IgD-negative memory B cell (primary cell): ENCODE measurements around the gene ZNF256. TPM values are rescaled to one million over a fixed set of nuclear protein-coding genes. Genes with fewer than 3 reads are reported as not detected.

Experiments
- H3K27ac Mint-ChIP-seq, 3 donors: one replicate each; pipeline ENCODE4 v1.8.0; 2020 to 2022; ENCODE audit warnings: mild to moderate bottlenecking in 3 of 3, mixed read lengths in 3 of 3, moderate library complexity in 1 of 3
- H3K27me3 Mint-ChIP-seq: one replicate; pipeline ENCODE4 v1.8.0; 2021; ENCODE audit warnings: mixed read lengths
- H3K36me3 Mint-ChIP-seq: one replicate; pipeline ENCODE4 v1.8.0; 2020; ENCODE audit warnings: mild to moderate bottlenecking, mixed read lengths
- H3K4me1 Mint-ChIP-seq, 3 donors: one replicate each; pipeline ENCODE4 v1.8.0; 2020 to 2022; ENCODE audit warnings: mixed read lengths in 3 of 3, mild to moderate bottlenecking in 1 of 3
- H3K4me3 Mint-ChIP-seq, 4 donors: one replicate each; pipeline ENCODE4 v1.8.0; 2020 to 2022; ENCODE audit warnings: mild to moderate bottlenecking in 4 of 4, mixed read lengths in 4 of 4, moderate library complexity in 3 of 4
- H3K9me3 Mint-ChIP-seq, 3 donors: one replicate each; pipeline ENCODE4 v1.8.0; 2020 to 2021; ENCODE audit warnings: mixed read lengths in 3 of 3, mild to moderate bottlenecking in 1 of 3
- polyA plus RNA-seq: library from polyadenylated mRNA; unstranded; fragments of 300-500 nt; fragmentation: Illumina TruSeq; gene quantifications from one replicate; pipeline ENCODE4 v1.2.3, GENCODE V29; 2021

Gene ZNF256
- 7.8 TPM for polyA plus RNA-seq

- H3K27me3 Mint-ChIP-seq = no peaks in the 10 kb centered on the region
- peaks cover 25% of the 10 kb centered on the region for H3K36me3 Mint-ChIP-seq
- H3K4me3 Mint-ChIP-seq = peak within 1 kb of the TSS; percentile 94 to 99 (median 98)
- peaks cover 20 to 41% (median 31%) of the 10 kb centered on the region in 3 donors for H3K9me3 Mint-ChIP-seq
- H3K27ac Mint-ChIP-seq = peak within 1 kb of the TSS; percentile 82 to 92 (median 92)
- peaks cover 15 to 21% (median 16%) of the 10 kb centered on the region in 3 donors for H3K4me1 Mint-ChIP-seq
Observed at GRCh38 chr19:57947419-57948134, at the start of gene ZNF256. Gene ZNF256, minus strand, starts transcription at chr19:57947706. Its CDS starts 232 bp downstream, at chr19:57947474.

GRCh38 chr19:57992841-57993240 is 45.3 kb upstream of the ZNF256 start:
- Mint-ChIP-seq H3K9me3 (peaks cover 8 to 60% (median 37%) of the 10 kb centered on the region in 3 donors), H3K36me3 (peaks cover 54% of the 10 kb centered on the region), H3K4me3 (peak overlapping the region in 2 of 4 donors; percentile 23 to 32), H3K27ac (peak overlapping the region in 1 of 3 donors; percentile 31), H3K4me1 (no peaks in the 10 kb centered on the region), H3K27me3 (no peaks in the 10 kb centered on the region)

GRCh38 chr19:57978586-57979289 is 31.2 kb upstream of the ZNF256 start:
- peaks cover 44% of the 10 kb centered on the region for H3K36me3 Mint-ChIP-seq
- H3K27me3 Mint-ChIP-seq = no peaks in the 10 kb centered on the region
- no peak overlapping the region for H3K4me3 Mint-ChIP-seq
- peak overlapping the region in 1 of 3 donors; percentile 10 for H3K27ac Mint-ChIP-seq
- peaks cover 34 to 72% (median 66%) of the 10 kb centered on the region in 3 donors for H3K9me3 Mint-ChIP-seq
- peaks cover 0 to 3% (median 0%) of the 10 kb centered on the region in 3 donors for H3K4me1 Mint-ChIP-seq

GRCh38 chr19:57974434-57974833 is 26.9 kb upstream of the ZNF256 start, which contains the start of gene C19orf18:
Gene C19orf18, minus strand, starts transcription at chr19:57974534. Its CDS starts 102 bp downstream, at chr19:57974432.
- Mint-ChIP-seq H3K4me3 (no peak within 1 kb of the TSS), H3K27ac (peak within 1 kb of the TSS in 1 of 3 donors; percentile 47), H3K9me3 (peaks cover 16 to 53% (median 53%) of the 10 kb centered on the region in 3 donors), H3K4me1 (peaks cover 0 to 1% (median 0%) of the 10 kb centered on the region in 3 donors), H3K27me3 (no peaks in the 10 kb centered on the region), H3K36me3 (peaks cover 16% of the 10 kb centered on the region)

GRCh38 chr19:57964761-57965160 is 17.3 kb upstream of the ZNF256 start:
- Mint-ChIP-seq H3K4me1 (peaks cover 0 to 2% (median 0%) of the 10 kb centered on the region in 3 donors), H3K27ac (no peak overlapping the region), H3K9me3 (peaks cover 10 to 30% (median 19%) of the 10 kb centered on the region in 3 donors), H3K4me3 (no peak overlapping the region), H3K36me3 (peaks cover 4% of the 10 kb centered on the region), H3K27me3 (no peaks in the 10 kb centered on the region)

- H3K9me3 Mint-ChIP-seq = peaks cover 5 to 31% (median 25%) of the 10 kb centered on the region in 3 donors
- H3K27ac Mint-ChIP-seq = no peak overlapping the region
- H3K4me3 Mint-ChIP-seq = peak overlapping the region in 1 of 4 donors; percentile 12
Observed at GRCh38 chr19:57961785-57962184, 14.3 kb upstream of the ZNF256 start.

GRCh38 chr19:57954996-57955395 is 7.5 kb upstream of the ZNF256 start:
- Mint-ChIP-seq H3K27ac (no peak overlapping the region), H3K4me1 (no peaks in the 10 kb centered on the region), H3K36me3 (peaks cover 4% of the 10 kb centered on the region), H3K9me3 (peaks cover 6 to 42% (median 23%) of the 10 kb centered on the region in 3 donors), H3K27me3 (no peaks in the 10 kb centered on the region), H3K4me3 (no peak overlapping the region)

More at GRCh38 chr19:57961785-57962184, 14.3 kb upstream of the ZNF256 start:
- H3K36me3 Mint-ChIP-seq = peaks cover 2% of the 10 kb centered on the region
- peaks cover 0 to 2% (median 0%) of the 10 kb centered on the region in 3 donors for H3K4me1 Mint-ChIP-seq
- H3K27me3 Mint-ChIP-seq = no peaks in the 10 kb centered on the region

- H3K9me3 Mint-ChIP-seq = peaks cover 16 to 40% (median 20%) of the 10 kb centered on the region in 3 donors
- no peak overlapping the region for H3K27ac Mint-ChIP-seq
- H3K4me3 Mint-ChIP-seq = peak overlapping the region in 2 of 4 donors; percentile 69 to 80
- H3K36me3 Mint-ChIP-seq = peaks cover 11% of the 10 kb centered on the region
- H3K27me3 Mint-ChIP-seq = no peaks in the 10 kb centered on the region
- peaks cover 13 to 21% (median 14%) of the 10 kb centered on the region in 3 donors for H3K4me1 Mint-ChIP-seq
Observed at GRCh38 chr19:57949702-57950101, 2.2 kb upstream of the ZNF256 start.

- H3K27me3 Mint-ChIP-seq = no peaks in the 10 kb centered on the region
- H3K27ac Mint-ChIP-seq = no peak overlapping the region
- H3K9me3 Mint-ChIP-seq = peaks cover 13 to 36% (median 22%) of the 10 kb centered on the region in 3 donors
- H3K4me1 Mint-ChIP-seq = peaks cover 13 to 21% (median 14%) of the 10 kb centered on the region in 3 donors
- H3K4me3 Mint-ChIP-seq = no peak overlapping the region
- peaks cover 12% of the 10 kb centered on the region for H3K36me3 Mint-ChIP-seq
Observed at GRCh38 chr19:57949296-57949695, 1.8 kb upstream of the ZNF256 start.

GRCh38 chr19:57947088-57947418 is 453 bp downstream of the ZNF256 start:
- no peaks in the 10 kb centered on the region for H3K27me3 Mint-ChIP-seq
- peaks cover 31% of the 10 kb centered on the region for H3K36me3 Mint-ChIP-seq
- peaks cover 23 to 46% (median 33%) of the 10 kb centered on the region in 3 donors for H3K9me3 Mint-ChIP-seq

GRCh38 chr19:57946316-57946715 is 1.2 kb downstream of the ZNF256 start:
- Mint-ChIP-seq H3K27ac (peak overlapping the region in 2 of 3 donors; percentile 42 to 55), H3K4me1 (peaks cover 15 to 21% (median 16%) of the 10 kb centered on the region in 3 donors), H3K27me3 (no peaks in the 10 kb centered on the region), H3K36me3 (peaks cover 38% of the 10 kb centered on the region), H3K9me3 (peaks cover 29 to 50% (median 37%) of the 10 kb centered on the region in 3 donors), H3K4me3 (peak overlapping the region; percentile 86 to 99 (median 96))

More at GRCh38 chr19:57947088-57947418, 453 bp downstream of the ZNF256 start:
- H3K27ac Mint-ChIP-seq = peak overlapping the region in 2 of 3 donors; percentile 82 to 92
- peak overlapping the region; percentile 94 to 99 (median 98) for H3K4me3 Mint-ChIP-seq
- H3K4me1 Mint-ChIP-seq = peaks cover 15 to 21% (median 16%) of the 10 kb centered on the region in 3 donors

GRCh38 chr19:57941593-57941992 is 5.9 kb downstream of the ZNF256 start:
- peaks cover 48% of the 10 kb centered on the region for H3K36me3 Mint-ChIP-seq
- peaks cover 11 to 16% (median 12%) of the 10 kb centered on the region in 3 donors for H3K4me1 Mint-ChIP-seq
- H3K27ac Mint-ChIP-seq = no peak overlapping the region
- H3K4me3 Mint-ChIP-seq = peak overlapping the region in 1 of 4 donors; percentile 43
- H3K9me3 Mint-ChIP-seq = peaks cover 33 to 52% (median 45%) of the 10 kb centered on the region in 3 donors
- H3K27me3 Mint-ChIP-seq = no peaks in the 10 kb centered on the region

- no peaks in the 10 kb centered on the region for H3K27me3 Mint-ChIP-seq
- H3K9me3 Mint-ChIP-seq = peaks cover 12 to 41% (median 24%) of the 10 kb centered on the region in 3 donors
- peaks cover 7 to 9% (median 7%) of the 10 kb centered on the region in 3 donors for H3K4me1 Mint-ChIP-seq
- H3K4me3 Mint-ChIP-seq = peak overlapping the region in 3 of 4 donors; percentile 95 to 97 (median 96)
- peak overlapping the region in 1 of 3 donors; percentile 51 for H3K27ac Mint-ChIP-seq
- H3K36me3 Mint-ChIP-seq = peaks cover 20% of the 10 kb centered on the region
Observed at GRCh38 chr19:57935731-57936130, 11.8 kb downstream of the ZNF256 start.

- no peaks in the 10 kb centered on the region for H3K27me3 Mint-ChIP-seq
- H3K9me3 Mint-ChIP-seq = peaks cover 11 to 47% (median 24%) of the 10 kb centered on the region in 3 donors
- peak within 1 kb of the TSS; percentile 51 to 89 (median 71) for H3K27ac Mint-ChIP-seq
- peaks cover 20% of the 10 kb centered on the region for H3K36me3 Mint-ChIP-seq
- H3K4me3 Mint-ChIP-seq = peak within 1 kb of the TSS; percentile 92 to 97 (median 96)
- peaks cover 7 to 8% (median 7%) of the 10 kb centered on the region in 3 donors for H3K4me1 Mint-ChIP-seq
Observed at GRCh38 chr19:57934820-57935665, 12.5 kb downstream of the ZNF256 start, which contains the start of gene ZNF418. Gene ZNF418, minus strand, starts transcription at chr19:57935402. Its CDS starts 1,580 bp downstream, at chr19:57933822.
